HUES48 (cell line): ENCODE data around the gene NEIL1.

Experiments
- H3K27ac ChIP-seq: one replicate; pipeline ENCODE4 v1.7.0; 2013; ENCODE audit warnings: low read depth, low read length, inconsistent platforms
- H3K27me3 ChIP-seq: 2 replicates; pipeline ENCODE4 v1.6.1; 2013; ENCODE audit warnings: mild to moderate bottlenecking, low read length; ENCODE audit not compliant: control insufficient read depth, insufficient read depth
- H3K36me3 ChIP-seq: 2 replicates; pipeline ENCODE4 v1.6.1; 2013; ENCODE audit warnings: low read length; ENCODE audit not compliant: control insufficient read depth, insufficient read depth
- H3K4me1 ChIP-seq: 2 replicates; pipeline ENCODE4 v1.6.1; 2013; ENCODE audit warnings: mild to moderate bottlenecking, low read length; ENCODE audit not compliant: control insufficient read depth, insufficient read depth
- H3K4me3 ChIP-seq: 2 replicates; pipeline ENCODE4 v1.5.1; 2013; ENCODE audit warnings: mild to moderate bottlenecking, low read depth, low read length
- H3K9ac ChIP-seq: 2 replicates; pipeline ENCODE4 v1.6.1; 2013; ENCODE audit warnings: mild to moderate bottlenecking, low read depth, low read length, moderate library complexity
- H3K9me3 ChIP-seq: 2 replicates; pipeline ENCODE4 v1.6.1; 2013; ENCODE audit warnings: low read length; ENCODE audit not compliant: control insufficient read depth, insufficient read depth

The NEIL1 gene

DNA sequence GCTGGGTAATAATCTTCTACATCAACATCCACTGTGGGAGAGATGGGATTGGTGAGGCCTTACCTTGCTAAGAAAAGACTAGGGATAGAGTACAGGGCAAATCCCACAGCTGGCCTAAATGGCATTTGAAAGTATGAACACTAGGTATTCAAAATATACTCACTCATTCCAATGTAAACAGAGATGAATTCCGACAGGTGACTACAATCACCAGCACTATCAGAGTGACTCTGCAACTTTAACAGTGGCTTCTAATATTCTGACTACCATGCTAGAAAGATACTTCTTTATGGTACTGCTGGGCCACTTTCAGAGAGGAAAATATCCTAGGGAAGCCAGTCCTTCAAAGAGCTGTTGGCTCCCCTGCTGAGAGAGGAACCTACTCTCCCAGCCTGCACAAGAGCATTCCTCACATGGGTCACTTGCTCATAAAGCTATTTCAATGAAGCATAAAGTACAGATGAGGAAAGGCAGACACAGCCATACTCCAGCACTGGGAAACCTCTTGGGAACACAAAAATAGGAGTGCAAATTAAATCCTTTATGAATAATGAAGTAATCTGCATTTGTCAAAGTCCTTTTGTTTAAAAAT, 43.0 kb downstream of the NEIL1 start:
- H3K27me3 ChIP-seq, result no peaks in the 10 kb centered on the region
- H3K9ac ChIP-seq, result no peak overlapping the region
- H3K36me3 ChIP-seq, result peaks cover 100% of the 10 kb centered on the region

DNA sequence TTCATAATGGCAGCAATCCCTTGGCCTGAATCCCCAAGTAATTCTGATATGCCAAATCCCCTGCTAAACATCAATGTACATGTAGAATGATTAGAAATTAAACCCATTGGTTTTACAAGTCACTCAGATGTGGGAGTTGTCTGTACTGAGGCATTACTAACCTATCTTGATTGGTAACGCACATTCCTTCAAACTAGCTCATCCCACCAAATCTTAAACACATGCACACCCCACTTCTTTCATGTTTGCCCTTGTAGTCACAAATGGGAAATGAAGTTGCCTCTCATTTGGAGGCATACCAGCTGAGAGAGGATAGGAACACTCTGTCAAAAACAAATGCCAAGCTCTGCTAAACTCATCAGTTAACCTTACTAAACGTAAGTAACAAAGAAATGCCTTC, 50.7 kb downstream of the NEIL1 start:
- peaks cover 97% of the 10 kb centered on the region for H3K36me3 ChIP-seq

More for the DNA sequence above, 43.0 kb downstream of the NEIL1 start:
- H3K27ac ChIP-seq, result peak overlapping the region; percentile 6
- H3K9me3 ChIP-seq, result no peaks in the 10 kb centered on the region
- no peaks in the 10 kb centered on the region for H3K4me1 ChIP-seq
- H3K4me3 ChIP-seq, result no peak overlapping the region

DNA sequence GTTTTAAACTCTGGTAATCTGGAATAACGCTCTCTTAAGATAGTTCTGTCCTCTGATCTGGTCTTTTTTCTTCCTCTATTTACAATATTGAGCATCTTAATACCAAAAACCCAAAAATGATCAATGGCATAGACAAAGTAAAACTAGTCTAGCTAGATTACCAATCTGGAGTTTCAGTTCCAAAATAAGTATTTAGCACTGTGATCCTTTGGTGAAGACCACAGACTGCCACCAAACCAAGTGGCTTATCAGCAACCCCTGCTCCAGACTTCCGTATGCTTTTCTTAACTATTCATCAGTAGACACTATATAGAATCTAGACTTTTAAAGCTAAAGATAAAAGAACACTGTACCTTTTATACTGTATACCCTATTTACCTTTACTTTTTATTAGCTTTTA, 57.1 kb downstream of the NEIL1 start:
- no peak overlapping the region for H3K27ac ChIP-seq
- H3K9ac ChIP-seq, result no peak overlapping the region
- H3K4me3 ChIP-seq, result no peak overlapping the region
- peaks cover 89% of the 10 kb centered on the region for H3K36me3 ChIP-seq
- H3K27me3 ChIP-seq, result no peaks in the 10 kb centered on the region
- no peaks in the 10 kb centered on the region for H3K9me3 ChIP-seq
- no peaks in the 10 kb centered on the region for H3K4me1 ChIP-seq

More for the DNA sequence above, 50.7 kb downstream of the NEIL1 start:
- Histone ChIP-seq H3K27me3 (no peaks in the 10 kb centered on the region), H3K27ac (no peak overlapping the region), H3K4me1 (no peaks in the 10 kb centered on the region), H3K4me3 (no peak overlapping the region), H3K9me3 (no peaks in the 10 kb centered on the region), H3K9ac (no peak overlapping the region)
